ENCODE measurements around the gene ABCD1.
"Not testable (repeated sequence)": the region's sequence is repeated elsewhere in the genome, so short reads cannot be mapped to it uniquely, and the experiment has no call there.

ABCD1 gene

GRCh38 chrX:153724252-153725038, at the start of gene ABCD1, which contains the start of gene BCAP31:
Gene ABCD1 (plus strand): TSS chrX:153724856. CDS start chrX:153725267, 411 bp downstream.
Gene BCAP31 (minus strand): TSS chrX:153724387. CDS start chrX:153723244, 1,143 bp downstream.
- DNase-seq = peak; percentile 86

GRCh38 chrX:153681175-153681574, 43.5 kb upstream of the ABCD1 start:
- DNase-seq = no peak

GRCh38 chrX:153683486-153683885, 41.2 kb upstream of the ABCD1 start:
- DNase-seq = not testable (repeated sequence)

- DNase-seq = no peak
Observed at GRCh38 chrX:153684467-153685155, 40.0 kb upstream of the ABCD1 start.

GRCh38 chrX:153685156-153685536, 39.5 kb upstream of the ABCD1 start:
- no peak for DNase-seq

- no peak for DNase-seq
Observed at GRCh38 chrX:153685751-153686696, 38.6 kb upstream of the ABCD1 start.

- DNase-seq = no peak
Observed at GRCh38 chrX:153686711-153687110, 37.9 kb upstream of the ABCD1 start.

- peak; percentile 20 for DNase-seq
Observed at GRCh38 chrX:153687121-153688039, 37.3 kb upstream of the ABCD1 start, which contains the start of gene SLC6A8. Gene SLC6A8 (plus strand): TSS chrX:153687926. CDS start chrX:153688575, 649 bp downstream.

GRCh38 chrX:153688071-153688470, 36.6 kb upstream of the ABCD1 start:
- DNase-seq = no peak

- no peak for DNase-seq
Observed at GRCh38 chrX:153688506-153688905, 36.1 kb upstream of the ABCD1 start.

GRCh38 chrX:153688911-153689590, 35.6 kb upstream of the ABCD1 start:
- DNase-seq = no peak

- no peak for DNase-seq
Observed at GRCh38 chrX:153689654-153690465, 34.8 kb upstream of the ABCD1 start.

- no peak for DNase-seq
Observed at GRCh38 chrX:153690466-153690865, 34.2 kb upstream of the ABCD1 start.

- not testable (repeated sequence) for DNase-seq
Observed at GRCh38 chrX:153691032-153691827, 33.4 kb upstream of the ABCD1 start.

GRCh38 chrX:153692003-153692402, 32.7 kb upstream of the ABCD1 start:
- DNase-seq = no peak

GRCh38 chrX:153692611-153693156, 32.0 kb upstream of the ABCD1 start:
- DNase-seq = no peak

- no peak for DNase-seq
Observed at GRCh38 chrX:153693216-153694086, 31.2 kb upstream of the ABCD1 start.

- DNase-seq = not testable (repeated sequence)
Observed at GRCh38 chrX:153694256-153694655, 30.4 kb upstream of the ABCD1 start.
